Stimulated activated CD4-positive, alpha-beta T cell treated with anti-CD3 and anti-CD28 coated beads, Interleukin-1b, Interleukin-23, amount 100 ng/mL, for 1 hour (primary cell): ENCODE measurements around the gene NINJ1.

ENCODE experiments used
- DNase-seq, 2 donors: peaks; one replicate each; pipeline ENCODE4 v3.0.0-alpha.2; 2020; ENCODE audit warnings: low read depth in 2 of 2

The NINJ1 gene

GRCh38 chr9:93132287-93132927, 1.6 kb downstream of the NINJ1 start:
- DNase-seq: no peak

GRCh38 chr9:93131599-93132286, 2.3 kb downstream of the NINJ1 start:
- DNase-seq: no peak

- no peak for DNase-seq
Measured at GRCh38 chr9:93130861-93131481, 3.1 kb downstream of the NINJ1 start.

- no peak for DNase-seq
Measured at GRCh38 chr9:93129691-93130500, 4.2 kb downstream of the NINJ1 start.

- DNase-seq: no peak
Measured at GRCh38 chr9:93129286-93129685, 4.8 kb downstream of the NINJ1 start.

- DNase-seq: no peak
Measured at GRCh38 chr9:93128715-93129224, 5.3 kb downstream of the NINJ1 start.

DNA sequence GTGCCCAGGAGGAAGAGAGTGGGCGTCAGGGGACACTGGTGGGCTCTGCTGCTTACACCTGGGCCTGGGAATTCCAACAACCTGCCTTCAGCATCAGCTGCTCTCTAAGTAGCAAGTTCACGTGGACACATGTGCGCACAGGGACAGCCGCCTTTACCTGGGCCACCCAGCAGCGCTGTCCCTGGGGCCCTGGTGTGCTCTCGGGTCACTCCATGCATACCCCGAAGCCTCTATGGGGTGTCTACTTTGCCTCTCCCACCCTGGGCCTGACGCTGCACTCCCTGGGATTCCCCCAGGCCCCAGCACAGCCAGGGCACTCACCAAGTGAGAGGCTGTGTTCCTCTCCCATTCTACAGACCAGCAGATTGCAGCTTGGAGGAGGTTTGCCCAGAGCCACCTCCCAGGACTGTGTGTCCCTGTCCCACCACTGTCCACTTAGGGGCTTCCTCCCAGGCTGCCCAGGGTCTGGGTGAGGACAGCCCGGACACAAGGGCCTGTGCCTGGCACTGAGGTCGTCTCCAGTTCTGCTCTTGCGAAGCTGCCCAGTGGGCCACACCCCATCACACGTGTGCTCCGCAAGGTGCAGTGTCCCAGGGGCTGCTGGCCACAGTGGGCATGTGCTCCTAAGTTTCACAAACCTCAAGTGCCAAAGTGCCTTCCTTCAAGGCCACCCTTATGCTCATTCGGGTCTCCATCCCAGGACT, 5.9 kb downstream of the NINJ1 start:
- no peak for DNase-seq

GRCh38 chr9:93127395-93127911, 6.6 kb downstream of the NINJ1 start:
- DNase-seq: no peak

DNA sequence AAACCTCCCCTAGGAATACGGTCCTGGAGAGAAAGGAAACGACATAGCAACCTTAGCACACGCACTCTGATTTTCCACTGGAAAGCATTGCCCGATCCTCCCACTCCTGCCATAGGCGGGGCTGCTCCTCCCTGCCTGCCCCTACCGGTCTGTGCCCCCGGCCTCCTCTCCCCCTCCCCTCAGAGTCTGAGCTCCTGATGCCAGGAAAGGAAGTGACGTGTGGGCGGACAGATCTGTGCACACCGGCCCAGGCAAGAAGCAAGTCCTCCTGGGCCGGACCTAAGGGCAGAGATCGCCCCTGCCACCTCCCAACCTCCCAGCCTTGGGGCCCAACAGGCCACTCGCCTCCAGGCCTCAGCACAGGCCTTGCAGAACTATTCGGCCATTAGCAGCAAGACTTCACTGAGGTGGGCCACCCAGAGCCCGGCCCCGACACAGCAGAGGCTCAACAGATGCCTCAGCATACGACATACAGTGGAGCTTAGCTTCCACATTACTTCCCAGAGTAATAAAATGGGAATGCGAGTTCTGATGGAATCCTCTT, 7.2 kb downstream of the NINJ1 start:
- no peak for DNase-seq

- no peak for DNase-seq
Measured at GRCh38 chr9:93126151-93126781, 7.8 kb downstream of the NINJ1 start.

DNA sequence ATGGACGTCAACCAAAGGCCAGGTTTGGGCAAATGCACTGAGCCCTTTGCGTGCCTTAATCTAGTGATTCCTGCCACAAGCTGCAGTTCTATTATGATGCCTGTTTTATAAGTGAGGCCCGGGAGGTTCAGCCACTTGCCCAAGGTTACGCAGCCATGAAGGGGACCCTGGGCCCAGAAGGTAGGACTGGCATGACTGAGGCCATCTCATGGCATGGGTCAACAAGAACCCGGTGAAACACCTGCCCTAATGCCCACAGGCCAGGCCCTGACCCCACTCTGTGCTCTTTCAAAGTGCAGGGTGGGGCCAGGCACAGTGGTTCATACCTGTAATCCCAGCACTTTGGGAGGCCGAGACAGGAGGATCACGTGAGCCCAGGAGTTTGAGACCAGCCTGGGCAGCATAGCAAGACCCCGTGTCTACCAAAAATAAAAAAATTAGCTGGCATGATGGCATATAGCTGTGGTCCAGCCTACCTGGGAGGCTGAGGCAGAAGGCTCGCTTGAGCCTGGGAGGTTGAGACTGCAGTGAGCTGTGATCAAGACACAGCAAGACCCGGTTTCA, 8.6 kb downstream of the NINJ1 start:
- no peak for DNase-seq

DNA sequence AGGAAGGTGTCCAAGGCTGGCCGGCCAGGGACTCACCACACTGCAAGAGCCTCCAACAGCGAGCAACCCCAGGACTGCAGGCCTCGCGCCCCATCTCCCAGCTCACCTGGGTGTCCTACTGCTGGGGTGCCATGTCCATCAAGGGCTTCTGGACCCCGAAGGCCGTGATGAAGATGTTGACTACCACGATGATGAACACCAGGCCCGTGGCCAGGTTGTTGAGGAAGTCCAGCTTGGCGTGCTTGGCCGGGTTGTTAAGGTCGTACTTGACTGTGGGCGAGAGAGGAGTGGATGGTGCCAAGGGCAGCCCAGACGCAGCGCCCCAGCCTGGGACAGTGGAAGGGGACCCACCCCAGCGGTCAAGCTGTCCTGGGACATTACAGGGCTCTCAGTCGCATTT, 9.3 kb downstream of the NINJ1 start:
- no peak for DNase-seq

DNA sequence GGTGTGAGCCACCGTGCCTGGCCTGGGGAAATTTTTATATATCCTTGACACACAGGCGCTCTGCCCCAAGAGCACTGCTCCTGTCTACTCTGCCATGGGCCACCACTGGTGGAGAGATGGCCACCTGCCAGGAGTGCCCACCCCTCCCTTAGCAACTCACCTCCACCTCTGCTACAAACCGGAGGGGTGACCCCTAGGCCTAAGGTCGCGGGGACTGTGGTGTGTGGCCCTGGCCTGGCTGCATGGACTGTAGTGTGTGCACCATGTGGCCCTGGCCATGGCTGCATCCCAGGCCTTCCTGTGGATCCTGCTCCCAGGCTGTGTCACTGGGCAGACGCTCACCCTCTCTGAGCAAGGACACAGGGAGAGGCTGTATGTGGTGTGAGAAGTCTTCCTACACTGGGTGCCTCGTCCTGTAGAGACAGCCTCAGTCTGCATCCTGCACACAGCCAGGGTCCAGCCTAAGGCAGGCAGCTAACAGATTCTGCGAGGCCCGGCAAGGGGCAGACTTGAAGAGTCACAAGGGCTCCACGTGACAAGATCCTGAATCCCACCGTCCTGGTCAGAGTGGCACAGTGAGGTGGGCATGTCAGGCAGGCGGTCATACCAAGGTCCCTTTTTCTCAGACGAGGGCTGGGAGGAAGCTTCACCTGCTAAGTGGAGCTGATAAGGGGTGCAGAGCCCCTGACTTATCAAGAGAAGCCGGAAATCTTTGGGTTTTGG, 10.3 kb downstream of the NINJ1 start:
- no peak for DNase-seq

DNA sequence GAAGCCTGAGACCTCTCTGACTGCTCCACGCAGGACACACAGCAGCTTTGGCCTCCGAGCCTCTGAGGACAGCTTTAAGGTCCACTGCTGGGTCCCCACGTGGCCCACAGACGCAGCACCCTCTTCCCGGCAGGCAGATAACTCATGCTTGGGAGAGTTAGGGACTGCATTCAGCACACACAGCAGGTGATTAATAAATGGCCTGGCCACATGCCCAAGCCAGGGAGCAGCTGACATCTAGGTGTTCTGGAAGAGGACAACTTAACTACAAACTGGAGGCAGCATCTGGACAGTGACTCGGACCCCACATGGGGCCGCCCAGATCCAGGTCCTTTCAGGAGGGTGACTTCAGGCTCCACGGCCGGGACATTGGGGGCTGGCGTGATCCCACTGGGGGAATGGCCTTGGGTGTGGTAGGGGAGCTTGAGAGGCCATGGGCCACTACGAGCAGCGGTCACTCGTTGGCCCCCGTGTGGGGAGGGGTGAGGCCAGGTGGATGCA, 11.3 kb downstream of the NINJ1 start:
- no peak for DNase-seq

- no peak for DNase-seq
Measured at GRCh38 chr9:93121316-93122241, 12.5 kb downstream of the NINJ1 start.

DNA sequence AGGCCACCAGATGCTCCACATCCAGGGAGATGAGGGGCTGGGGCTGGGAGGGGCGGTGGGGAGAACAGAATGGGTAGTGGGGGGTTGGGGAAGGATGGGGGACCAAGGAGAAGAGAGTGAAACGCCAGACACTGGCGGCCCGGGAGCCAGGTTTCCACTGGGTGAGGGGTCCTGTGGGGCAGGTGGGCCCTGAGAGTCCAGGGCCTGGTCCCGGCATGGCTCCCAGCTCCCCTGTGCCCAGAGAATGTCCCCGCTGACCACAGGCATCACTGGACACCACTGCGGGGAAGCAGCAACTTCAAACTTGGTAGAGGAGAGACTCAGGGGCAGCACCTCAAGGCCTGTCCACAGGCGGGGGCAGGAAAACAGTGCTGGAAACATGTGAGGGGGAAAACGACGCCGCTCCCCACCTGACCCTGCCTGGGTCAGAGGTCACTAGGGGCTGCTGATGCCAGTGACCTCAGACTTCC, 13.2 kb downstream of the NINJ1 start:
- DNase-seq: no peak

DNA sequence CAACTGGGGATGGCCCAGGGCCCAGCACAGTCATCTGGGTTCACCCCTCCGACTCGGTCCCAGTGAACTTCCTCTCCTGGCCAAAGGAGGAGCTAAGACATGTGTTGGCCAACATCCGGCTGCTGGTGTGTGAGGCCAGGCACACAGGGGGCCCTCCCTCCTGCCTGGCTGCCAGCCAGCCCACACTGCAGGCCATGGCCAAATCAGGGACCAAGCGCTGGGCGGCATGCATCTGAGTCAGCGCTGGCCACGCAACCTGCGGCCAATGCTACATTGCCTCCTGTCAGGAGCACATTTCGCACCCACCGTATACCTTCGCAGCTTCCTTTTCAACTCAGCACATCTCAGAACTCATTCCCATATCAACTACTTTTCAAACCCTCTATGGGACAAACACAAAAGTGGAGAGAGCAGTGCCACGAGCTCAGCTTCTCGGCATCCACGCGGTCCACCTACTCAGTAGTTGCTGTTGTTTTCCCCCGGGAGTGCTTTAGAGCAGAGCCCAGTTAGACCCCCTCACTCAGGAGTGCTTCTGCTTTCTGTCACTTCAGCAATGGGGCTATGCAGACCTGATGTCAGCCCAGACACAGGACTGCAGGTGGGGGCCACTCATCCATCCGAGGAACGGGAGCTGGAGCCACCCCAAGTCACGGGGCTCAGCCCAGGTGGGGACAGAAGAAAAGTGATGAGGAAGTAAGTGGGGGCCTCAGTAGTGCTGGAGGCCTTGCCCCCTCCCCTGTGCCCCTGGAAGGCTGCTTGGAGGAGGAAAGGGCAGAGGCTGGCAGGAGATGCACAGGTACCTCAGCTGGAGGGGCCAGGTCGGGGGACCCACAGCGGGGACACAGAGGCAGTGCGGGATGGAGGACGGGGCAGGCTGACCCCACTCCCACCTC, 13.9 kb downstream of the NINJ1 start:
- no peak for DNase-seq
